ENCODE results near the gene E2F2.
"Not testable (repeated sequence)": the region's sequence is repeated elsewhere in the genome, so short reads cannot be mapped to it uniquely, and the experiment has no call there.

GRCh38 chr1:23492776-23493175 is 38.3 kb downstream of the E2F2 start:
- TF ChIP-seq CEBPB (IDR thresholded peaks at IDR 0.05; ENCODE audit: low read depth, low read length): not testable (repeated sequence)
- TF ChIP-seq, protein P1, sequence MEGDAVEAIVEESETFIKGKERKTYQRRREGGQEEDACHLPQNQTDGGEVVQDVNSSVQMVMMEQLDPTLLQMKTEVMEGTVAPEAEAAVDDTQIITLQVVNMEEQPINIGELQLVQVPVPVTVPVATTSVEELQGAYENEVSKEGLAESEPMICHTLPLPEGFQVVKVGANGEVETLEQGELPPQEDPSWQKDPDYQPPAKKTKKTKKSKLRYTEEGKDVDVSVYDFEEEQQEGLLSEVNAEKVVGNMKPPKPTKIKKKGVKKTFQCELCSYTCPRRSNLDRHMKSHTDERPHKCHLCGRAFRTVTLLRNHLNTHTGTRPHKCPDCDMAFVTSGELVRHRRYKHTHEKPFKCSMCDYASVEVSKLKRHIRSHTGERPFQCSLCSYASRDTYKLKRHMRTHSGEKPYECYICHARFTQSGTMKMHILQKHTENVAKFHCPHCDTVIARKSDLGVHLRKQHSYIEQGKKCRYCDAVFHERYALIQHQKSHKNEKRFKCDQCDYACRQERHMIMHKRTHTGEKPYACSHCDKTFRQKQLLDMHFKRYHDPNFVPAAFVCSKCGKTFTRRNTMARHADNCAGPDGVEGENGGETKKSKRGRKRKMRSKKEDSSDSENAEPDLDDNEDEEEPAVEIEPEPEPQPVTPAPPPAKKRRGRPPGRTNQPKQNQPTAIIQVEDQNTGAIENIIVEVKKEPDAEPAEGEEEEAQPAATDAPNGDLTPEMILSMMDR (conservative IDR thresholded peaks at IDR 0.05; ENCODE audit: low read depth, low read length): not testable (repeated sequence)

Measured in IMR-90 (cell line).